Endodermal cell (in vitro differentiated cells): ENCODE results near the gene TRPV3. TPM values are rescaled to one million over a fixed set of nuclear protein-coding genes. Genes with fewer than 3 reads are reported as not detected.
A peak's percentile ranks its signal among the peaks of the same experiment; 100 is the strongest.

Experiments
- DNase-seq: peaks from one replicate; pipeline ENCODE4 v3.0.0-alpha.2; 2017
- H3K27ac ChIP-seq: 2 replicates; pipeline ENCODE4 v1.5.1; 2013; ENCODE audit warnings: mild to moderate bottlenecking, low read depth, low read length, moderate library complexity
- H3K27me3 ChIP-seq: 2 replicates; pipeline ENCODE4 v1.6.1; 2013; ENCODE audit warnings: mild to moderate bottlenecking, low read length, moderate library complexity; ENCODE audit not compliant: insufficient read depth, control insufficient read depth, poor library complexity, severe bottlenecking
- H3K36me3 ChIP-seq: 2 replicates; pipeline ENCODE4 v1.7.0; 2013; ENCODE audit warnings: mild to moderate bottlenecking, low read length, moderate library complexity; ENCODE audit not compliant: control insufficient read depth, insufficient read depth
- H3K4me1 ChIP-seq: one replicate; pipeline ENCODE4 v1.7.0; 2013; ENCODE audit warnings: low read length; ENCODE audit not compliant: control insufficient read depth, insufficient read depth
- H3K4me3 ChIP-seq: 2 replicates; pipeline ENCODE4 v1.5.1; 2013; ENCODE audit warnings: mild to moderate bottlenecking, low read length, moderate library complexity
- H3K9ac ChIP-seq: 2 replicates; pipeline ENCODE4 v1.6.1; 2013; ENCODE audit warnings: mild to moderate bottlenecking, low read length, moderate library complexity; ENCODE audit not compliant: poor library complexity, severe bottlenecking; ENCODE audit errors: extremely low read depth
- H3K9me3 ChIP-seq: 2 replicates; pipeline ENCODE4 v1.6.1; 2013; ENCODE audit warnings: mild to moderate bottlenecking, low read length, moderate library complexity; ENCODE audit not compliant: control insufficient read depth
- H3K27ac Mint-ChIP-seq: 2 replicates; pipeline ENCODE4 v1.8.0; 2020; ENCODE audit warnings: mixed read lengths
- H3K27me3 Mint-ChIP-seq: 2 replicates; pipeline ENCODE4 v1.8.0; 2021; ENCODE audit warnings: mild to moderate bottlenecking, mixed read lengths; ENCODE audit not compliant: insufficient read depth
- H3K36me3 Mint-ChIP-seq: 2 replicates; pipeline ENCODE4 v1.8.0; 2020; ENCODE audit warnings: low read depth, mixed read lengths
- H3K4me1 Mint-ChIP-seq: 2 replicates; pipeline ENCODE4 v1.8.0; 2020; ENCODE audit warnings: mixed read lengths
- H3K4me3 Mint-ChIP-seq: 2 replicates; pipeline ENCODE4 v1.8.0; 2020; ENCODE audit warnings: mild to moderate bottlenecking, moderate library complexity, mixed read lengths
- H3K9me3 Mint-ChIP-seq: 2 replicates; pipeline ENCODE4 v1.8.0; 2020; ENCODE audit warnings: mild to moderate bottlenecking, mixed read lengths
- WGBS, 2 experiments: methylation state at CpG; one replicate each; pipeline versions ENCODE4 v1.1.5 to v1.1.7; 2013; ENCODE audit warnings: missing lambda C conversion rate in 2 of 2, mixed read lengths in 1 of 2; ENCODE audit not compliant: insufficient coverage in 1 of 2, insufficient read length in 1 of 2; 5-methylcytosine and 5-hydroxymethylcytosine counted together
- total RNA-seq, 2 donors: library from RNA; stranded (reverse); fragmentation: NEBNext Ultra II Directional in 1 of 2; extraction: Animal tissue kit (Norgen Biotek cat#: 25700) in 1 of 2; gene quantifications; 2 replicates in 1 of 2; 3 replicates in 1 of 2; pipeline ENCODE4 v1.2.1, GENCODE V29; 2021
- TF ChIP-seq, protein P1 (sequence below): fragments of 200-600 bp; sonication (generic); conservative IDR thresholded peaks from 2 replicates; pipeline ENCODE4 v1.5.0; 2021; ENCODE audit warnings: antibody characterized with exemption, mild to moderate bottlenecking

The TRPV3 gene
- total RNA-seq, 2 donors from 2014 or later: 6.2 to 11.3 TPM

GRCh38 chr17:3553419-3554401, 3.9 kb downstream of the TRPV3 start:
- DNase-seq: no peak
- Mint-ChIP-seq H3K4me1 (peaks cover 6% of the 10 kb centered on the region), H3K4me3 (no peak overlapping the region), H3K36me3 (no peaks in the 10 kb centered on the region), H3K27ac (peak overlapping the region; percentile 32), H3K9me3 (no peaks in the 10 kb centered on the region), H3K27me3 (peaks cover 18% of the 10 kb centered on the region)
- no peaks in the 10 kb centered on the region for H3K27me3 ChIP-seq
- WGBS, 2 experiments: 89 to 91% methylated on average over 13 to 21 of the region's 21 CpGs
- H3K4me3 ChIP-seq: no peak overlapping the region
- no peaks in the 10 kb centered on the region for H3K36me3 ChIP-seq
- no peaks in the 10 kb centered on the region for H3K4me1 ChIP-seq
- H3K9me3 ChIP-seq: no peaks in the 10 kb centered on the region
- TF ChIP-seq, protein P1, sequence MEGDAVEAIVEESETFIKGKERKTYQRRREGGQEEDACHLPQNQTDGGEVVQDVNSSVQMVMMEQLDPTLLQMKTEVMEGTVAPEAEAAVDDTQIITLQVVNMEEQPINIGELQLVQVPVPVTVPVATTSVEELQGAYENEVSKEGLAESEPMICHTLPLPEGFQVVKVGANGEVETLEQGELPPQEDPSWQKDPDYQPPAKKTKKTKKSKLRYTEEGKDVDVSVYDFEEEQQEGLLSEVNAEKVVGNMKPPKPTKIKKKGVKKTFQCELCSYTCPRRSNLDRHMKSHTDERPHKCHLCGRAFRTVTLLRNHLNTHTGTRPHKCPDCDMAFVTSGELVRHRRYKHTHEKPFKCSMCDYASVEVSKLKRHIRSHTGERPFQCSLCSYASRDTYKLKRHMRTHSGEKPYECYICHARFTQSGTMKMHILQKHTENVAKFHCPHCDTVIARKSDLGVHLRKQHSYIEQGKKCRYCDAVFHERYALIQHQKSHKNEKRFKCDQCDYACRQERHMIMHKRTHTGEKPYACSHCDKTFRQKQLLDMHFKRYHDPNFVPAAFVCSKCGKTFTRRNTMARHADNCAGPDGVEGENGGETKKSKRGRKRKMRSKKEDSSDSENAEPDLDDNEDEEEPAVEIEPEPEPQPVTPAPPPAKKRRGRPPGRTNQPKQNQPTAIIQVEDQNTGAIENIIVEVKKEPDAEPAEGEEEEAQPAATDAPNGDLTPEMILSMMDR: no peak
- H3K9ac ChIP-seq: no peak overlapping the region
- no peak overlapping the region for H3K27ac ChIP-seq

DNA sequence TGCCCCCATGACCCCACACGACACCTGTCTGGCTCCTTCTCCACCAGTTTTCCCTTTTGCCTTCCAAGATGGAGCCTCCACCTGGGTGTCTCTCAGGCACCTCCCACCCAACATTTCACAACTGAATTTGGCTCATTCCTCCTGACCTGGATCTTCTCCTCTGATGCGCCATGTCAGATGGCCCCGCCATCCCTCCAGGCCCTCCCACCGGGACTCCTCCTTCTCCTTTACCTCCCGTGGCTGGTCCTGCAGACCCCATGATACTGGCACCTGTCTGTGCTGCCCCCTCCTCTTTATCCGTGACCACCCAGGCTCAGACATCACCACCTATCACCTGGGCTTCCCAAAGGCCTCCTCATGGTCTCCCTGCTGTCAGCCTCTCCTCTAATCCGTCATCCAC, 4.7 kb downstream of the TRPV3 start:
- no peaks in the 10 kb centered on the region for H3K4me1 ChIP-seq
- H3K4me1 Mint-ChIP-seq: peaks cover 3% of the 10 kb centered on the region
- no peak overlapping the region for H3K4me3 Mint-ChIP-seq

GRCh38 chr17:3551189-3551588, 6.4 kb downstream of the TRPV3 start:
- WGBS, 2 experiments: 92 to 100% methylated on average over 1 to 6 of the region's 6 CpGs
- Histone ChIP-seq H3K9ac (no peak overlapping the region), H3K36me3 (no peaks in the 10 kb centered on the region), H3K4me1 (no peaks in the 10 kb centered on the region), H3K4me3 (no peak overlapping the region), H3K27me3 (no peaks in the 10 kb centered on the region), H3K27ac (no peak overlapping the region), H3K9me3 (no peaks in the 10 kb centered on the region)
- peak; percentile 73 for DNase-seq
- no peaks in the 10 kb centered on the region for H3K36me3 Mint-ChIP-seq
- H3K4me3 Mint-ChIP-seq: no peak overlapping the region
- H3K27me3 Mint-ChIP-seq: peaks cover 21% of the 10 kb centered on the region
- H3K9me3 Mint-ChIP-seq: no peaks in the 10 kb centered on the region
- no peak overlapping the region for H3K27ac Mint-ChIP-seq
- TF ChIP-seq, protein P1: peak; percentile 67
- H3K4me1 Mint-ChIP-seq: peaks cover 8% of the 10 kb centered on the region

More for the DNA sequence above, 4.7 kb downstream of the TRPV3 start:
- H3K36me3 ChIP-seq: no peaks in the 10 kb centered on the region
- no peak overlapping the region for H3K4me3 ChIP-seq
- Mint-ChIP-seq H3K27ac (no peak overlapping the region), H3K36me3 (no peaks in the 10 kb centered on the region), H3K27me3 (peaks cover 21% of the 10 kb centered on the region), H3K9me3 (no peaks in the 10 kb centered on the region)
- 89 to 91% methylated on average over 5 to 7 of the region's 7 CpGs for WGBS, 2 experiments
- TF ChIP-seq, protein P1: no peak
- H3K9ac ChIP-seq: no peak overlapping the region
- no peaks in the 10 kb centered on the region for H3K9me3 ChIP-seq
- no peak overlapping the region for H3K27ac ChIP-seq
- H3K27me3 ChIP-seq: no peaks in the 10 kb centered on the region
- DNase-seq: no peak
